ENCODE data around the gene RAPGEF6.

DNA sequence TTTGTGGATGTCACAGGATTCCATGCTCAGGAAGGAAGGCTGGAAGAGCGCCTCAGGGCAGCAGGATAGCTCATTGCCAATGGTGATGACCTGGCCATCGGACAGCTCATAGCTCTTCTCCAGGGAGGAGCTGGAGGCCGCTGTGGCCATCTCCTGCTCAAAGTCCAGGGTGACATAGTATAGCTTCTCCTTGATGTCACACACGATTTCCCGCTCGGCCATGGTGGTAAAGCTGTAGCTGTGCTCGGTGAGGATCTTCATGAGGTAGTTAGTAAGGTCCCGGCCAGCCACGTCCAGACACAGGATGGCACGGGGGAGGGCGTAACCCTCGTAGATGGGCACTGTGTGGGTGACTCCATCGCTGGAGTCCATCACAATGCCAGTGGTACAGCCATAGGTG, 24.3 kb upstream of the RAPGEF6 start:
- TF ChIP-seq, protein P1, sequence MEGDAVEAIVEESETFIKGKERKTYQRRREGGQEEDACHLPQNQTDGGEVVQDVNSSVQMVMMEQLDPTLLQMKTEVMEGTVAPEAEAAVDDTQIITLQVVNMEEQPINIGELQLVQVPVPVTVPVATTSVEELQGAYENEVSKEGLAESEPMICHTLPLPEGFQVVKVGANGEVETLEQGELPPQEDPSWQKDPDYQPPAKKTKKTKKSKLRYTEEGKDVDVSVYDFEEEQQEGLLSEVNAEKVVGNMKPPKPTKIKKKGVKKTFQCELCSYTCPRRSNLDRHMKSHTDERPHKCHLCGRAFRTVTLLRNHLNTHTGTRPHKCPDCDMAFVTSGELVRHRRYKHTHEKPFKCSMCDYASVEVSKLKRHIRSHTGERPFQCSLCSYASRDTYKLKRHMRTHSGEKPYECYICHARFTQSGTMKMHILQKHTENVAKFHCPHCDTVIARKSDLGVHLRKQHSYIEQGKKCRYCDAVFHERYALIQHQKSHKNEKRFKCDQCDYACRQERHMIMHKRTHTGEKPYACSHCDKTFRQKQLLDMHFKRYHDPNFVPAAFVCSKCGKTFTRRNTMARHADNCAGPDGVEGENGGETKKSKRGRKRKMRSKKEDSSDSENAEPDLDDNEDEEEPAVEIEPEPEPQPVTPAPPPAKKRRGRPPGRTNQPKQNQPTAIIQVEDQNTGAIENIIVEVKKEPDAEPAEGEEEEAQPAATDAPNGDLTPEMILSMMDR (optimal IDR thresholded peaks at IDR 0.05 in 1 of 3, IDR thresholded peaks at IDR 0.05 in 1 of 3, conservative IDR thresholded peaks at IDR 0.05 in 1 of 3; ENCODE audit: extremely low read depth in 1 of 3, insufficient read depth in 2 of 3, low read length in 3 of 3): no peak
- TF ChIP-seq EZH2 (IDR thresholded peaks at IDR 0.05; ENCODE audit: low read length): no peak

Measured in keratinocyte (primary cell).